ENCODE results near the gene MLX. TPM values are rescaled to one million over a fixed set of nuclear protein-coding genes. Genes with fewer than 3 reads are reported as not detected.
"Not testable (repeated sequence)": the region's sequence is repeated elsewhere in the genome, so short reads cannot be mapped to it uniquely, and the experiment has no call there.

MLX gene
- total and polyA plus RNA-seq, 7 donors: 24.7 to 129 (median 50.5) TPM

DNA sequence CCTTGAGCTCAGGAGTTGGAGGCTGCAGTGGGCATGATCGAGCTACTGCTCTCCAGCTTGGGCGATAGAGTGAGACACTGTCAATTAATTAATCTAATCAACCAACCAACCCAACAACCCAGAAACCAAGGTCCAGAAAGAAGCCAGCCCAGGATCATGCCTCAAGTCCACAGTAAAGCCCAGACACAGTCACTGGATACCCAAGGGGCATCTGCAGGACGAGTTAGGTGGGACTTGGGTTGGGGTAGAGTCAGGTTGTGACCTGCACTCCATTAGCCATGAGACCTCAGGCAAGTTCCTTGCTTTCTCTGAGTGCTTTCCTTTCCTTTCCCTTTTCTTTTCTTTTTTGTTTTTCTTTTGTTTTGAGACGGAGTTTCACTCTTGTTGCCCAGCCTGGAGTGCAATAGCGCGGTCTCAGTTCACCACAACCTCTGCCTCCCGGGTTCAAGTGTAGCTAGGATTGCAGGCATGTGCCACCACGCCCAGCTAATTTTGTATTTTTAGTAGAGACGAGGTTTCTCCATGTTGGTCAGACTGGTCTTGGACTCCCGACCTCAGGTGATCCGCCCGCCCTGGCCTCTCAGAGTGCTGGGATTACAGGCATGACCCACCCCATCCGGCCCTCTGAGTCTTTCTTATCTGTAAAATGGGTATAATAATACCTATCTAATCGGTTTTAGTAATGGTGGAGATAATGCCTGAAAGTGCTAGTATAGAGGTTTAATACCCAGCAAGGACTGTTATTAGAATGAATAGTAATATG is 17.7 kb upstream of the MLX start:
- peaks cover 0 to 7% (median 0%) of the 10 kb centered on the region in 4 donors for H3K36me3 ChIP-seq
- peaks cover 0 to 32% (median 21%) of the 10 kb centered on the region in 4 donors for H3K4me1 ChIP-seq
- TF ChIP-seq, protein P1, sequence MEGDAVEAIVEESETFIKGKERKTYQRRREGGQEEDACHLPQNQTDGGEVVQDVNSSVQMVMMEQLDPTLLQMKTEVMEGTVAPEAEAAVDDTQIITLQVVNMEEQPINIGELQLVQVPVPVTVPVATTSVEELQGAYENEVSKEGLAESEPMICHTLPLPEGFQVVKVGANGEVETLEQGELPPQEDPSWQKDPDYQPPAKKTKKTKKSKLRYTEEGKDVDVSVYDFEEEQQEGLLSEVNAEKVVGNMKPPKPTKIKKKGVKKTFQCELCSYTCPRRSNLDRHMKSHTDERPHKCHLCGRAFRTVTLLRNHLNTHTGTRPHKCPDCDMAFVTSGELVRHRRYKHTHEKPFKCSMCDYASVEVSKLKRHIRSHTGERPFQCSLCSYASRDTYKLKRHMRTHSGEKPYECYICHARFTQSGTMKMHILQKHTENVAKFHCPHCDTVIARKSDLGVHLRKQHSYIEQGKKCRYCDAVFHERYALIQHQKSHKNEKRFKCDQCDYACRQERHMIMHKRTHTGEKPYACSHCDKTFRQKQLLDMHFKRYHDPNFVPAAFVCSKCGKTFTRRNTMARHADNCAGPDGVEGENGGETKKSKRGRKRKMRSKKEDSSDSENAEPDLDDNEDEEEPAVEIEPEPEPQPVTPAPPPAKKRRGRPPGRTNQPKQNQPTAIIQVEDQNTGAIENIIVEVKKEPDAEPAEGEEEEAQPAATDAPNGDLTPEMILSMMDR (IDR thresholded peaks at IDR 0.05): no peak
- TF ChIP-seq POLR2A (IDR thresholded peaks at IDR 0.05) (no peak), POLR2AphosphoS5 (IDR thresholded peaks at IDR 0.05) (no peak), EP300 (IDR thresholded peaks at IDR 0.05) (no peak)
- intact Hi-C loops (cut with DNase I): no loop called here
- no peak overlapping the region for H3K4me3 ChIP-seq
- WGBS, 2 donors: 48 to 83% methylated on average over 14 of the region's 14 CpGs
- H3K27me3 ChIP-seq: peaks cover 0 to 7% (median 0%) of the 10 kb centered on the region in 3 donors
- H3K27ac ChIP-seq: no peak overlapping the region
- no peak for DNase-seq
- no peaks in the 10 kb centered on the region for H3K9me3 ChIP-seq

DNA sequence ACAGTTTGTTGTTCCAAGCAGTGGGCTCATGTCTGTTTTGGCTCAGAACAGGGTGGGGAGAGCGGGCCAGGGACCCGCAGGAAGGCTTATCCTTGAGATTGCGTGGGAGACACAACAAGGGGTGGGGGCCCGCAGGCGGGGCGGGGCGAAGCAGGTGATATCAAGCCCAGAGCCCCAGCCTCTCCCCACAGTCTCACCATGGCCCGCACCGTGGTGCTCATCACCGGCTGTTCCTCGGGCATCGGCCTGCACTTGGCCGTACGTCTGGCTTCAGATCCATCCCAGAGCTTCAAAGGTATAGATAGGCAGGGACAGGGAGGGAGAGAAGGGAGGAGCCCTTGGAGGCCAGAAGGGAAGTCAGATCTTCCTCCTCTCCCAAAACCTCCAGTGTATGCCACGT is 14.2 kb upstream of the MLX start, which contains the start of gene HSD17B1:
TSS of gene HSD17B1 (plus strand) at position 188 of the 400 bp plus-strand sequence. CDS start at position 199, 11 bp downstream.
- Histone ChIP-seq H3K27ac (peak within 1 kb of the TSS in 2 of 4 donors; percentile 84 to 87), H3K4me3 (peak within 1 kb of the TSS in 3 of 4 donors; percentile 75 to 81 (median 77)), H3K4me1 (peaks cover 0 to 43% (median 34%) of the 10 kb centered on the region in 4 donors)
- H3K36me3 ChIP-seq; H3K9me3 ChIP-seq; intact Hi-C loops (cut with DNase I); DNase-seq; H3K27me3 ChIP-seq: not testable (repeated sequence)
- 90 to 93% methylated on average over 15 of the region's 15 CpGs for WGBS, 2 donors

DNA sequence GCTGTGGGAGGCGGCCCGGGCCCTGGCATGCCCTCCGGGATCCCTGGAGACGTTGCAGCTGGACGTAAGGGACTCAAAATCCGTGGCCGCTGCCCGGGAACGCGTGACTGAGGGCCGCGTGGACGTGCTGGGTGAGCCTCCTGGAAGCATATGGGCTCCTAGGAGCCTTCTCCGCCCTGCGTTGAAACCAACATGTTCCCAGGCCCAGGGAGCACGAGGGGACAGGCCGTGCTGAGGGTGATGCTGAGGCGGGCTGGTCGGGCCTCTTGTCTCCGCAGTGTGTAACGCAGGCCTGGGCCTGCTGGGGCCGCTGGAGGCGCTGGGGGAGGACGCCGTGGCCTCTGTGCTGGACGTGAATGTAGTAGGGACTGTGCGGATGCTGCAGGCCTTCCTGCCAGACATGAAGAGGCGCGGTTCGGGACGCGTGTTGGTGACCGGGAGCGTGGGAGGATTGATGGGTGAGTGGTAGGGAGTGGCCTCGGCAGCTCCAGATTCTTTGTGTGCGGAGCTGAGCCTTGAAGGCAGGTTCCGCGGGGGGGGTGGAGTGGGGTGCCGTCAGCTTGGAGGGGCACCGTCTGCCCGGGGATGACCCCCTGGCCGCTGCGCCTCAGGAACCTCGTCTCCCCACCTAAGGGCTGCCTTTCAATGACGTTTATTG is 13.6 kb upstream of the MLX start:
- TF ChIP-seq EP300 (IDR thresholded peaks at IDR 0.05): no peak
- TF ChIP-seq POLR2A (IDR thresholded peaks at IDR 0.05): no peak
- H3K4me3 ChIP-seq: peak overlapping the region in 3 of 4 donors; percentile 75 to 81 (median 77)
- H3K9me3 ChIP-seq: no peaks in the 10 kb centered on the region
- H3K4me1 ChIP-seq: peaks cover 0 to 37% (median 30%) of the 10 kb centered on the region in 4 donors
- H3K36me3 ChIP-seq: peaks cover 0 to 5% (median 0%) of the 10 kb centered on the region in 4 donors
- peaks cover 0 to 3% (median 0%) of the 10 kb centered on the region in 3 donors for H3K27me3 ChIP-seq
- no peak for DNase-seq
- WGBS, 2 donors: 88 to 90% methylated on average over 45 of the region's 45 CpGs
- intact Hi-C loops (cut with DNase I): no loop called here
- H3K27ac ChIP-seq: peak overlapping the region in 2 of 4 donors; percentile 84 to 87

DNA sequence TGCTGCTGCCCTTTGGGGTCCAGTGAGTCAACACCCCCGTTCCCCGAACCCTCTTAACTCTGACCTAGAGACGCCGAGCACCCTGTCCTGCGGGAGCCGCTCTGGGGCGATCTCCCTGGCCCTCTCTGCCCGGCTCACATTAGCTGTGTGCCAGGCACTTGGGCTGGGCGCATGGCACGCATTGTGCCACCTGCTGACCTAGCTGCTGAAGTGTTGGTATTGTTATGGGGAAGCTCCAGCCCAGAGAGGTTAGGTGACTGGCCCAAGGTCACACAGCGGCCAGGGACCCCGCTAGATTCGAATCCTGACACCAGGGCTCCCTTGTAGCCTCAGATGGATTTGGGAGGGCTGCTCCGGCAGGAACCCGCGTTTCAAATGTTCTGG is 13.0 kb upstream of the MLX start:
- Histone ChIP-seq H3K4me3 (peak overlapping the region; percentile 65 to 81 (median 76)), H3K36me3 (peaks cover 0 to 5% (median 0%) of the 10 kb centered on the region in 4 donors), H3K4me1 (peaks cover 0 to 31% (median 28%) of the 10 kb centered on the region in 4 donors), H3K27me3 (no peaks in the 10 kb centered on the region), H3K9me3 (no peaks in the 10 kb centered on the region), H3K27ac (peak overlapping the region; percentile 84 to 87 (median 84))
- DNase-seq: no peak
- intact Hi-C loops (cut with DNase I): no loop called here
- WGBS, 2 donors: 41 to 61% methylated on average over 16 of the region's 16 CpGs
- TF ChIP-seq EP300 (IDR thresholded peaks at IDR 0.05): no peak
- TF ChIP-seq, protein P1 (IDR thresholded peaks at IDR 0.05): no peak

DNA sequence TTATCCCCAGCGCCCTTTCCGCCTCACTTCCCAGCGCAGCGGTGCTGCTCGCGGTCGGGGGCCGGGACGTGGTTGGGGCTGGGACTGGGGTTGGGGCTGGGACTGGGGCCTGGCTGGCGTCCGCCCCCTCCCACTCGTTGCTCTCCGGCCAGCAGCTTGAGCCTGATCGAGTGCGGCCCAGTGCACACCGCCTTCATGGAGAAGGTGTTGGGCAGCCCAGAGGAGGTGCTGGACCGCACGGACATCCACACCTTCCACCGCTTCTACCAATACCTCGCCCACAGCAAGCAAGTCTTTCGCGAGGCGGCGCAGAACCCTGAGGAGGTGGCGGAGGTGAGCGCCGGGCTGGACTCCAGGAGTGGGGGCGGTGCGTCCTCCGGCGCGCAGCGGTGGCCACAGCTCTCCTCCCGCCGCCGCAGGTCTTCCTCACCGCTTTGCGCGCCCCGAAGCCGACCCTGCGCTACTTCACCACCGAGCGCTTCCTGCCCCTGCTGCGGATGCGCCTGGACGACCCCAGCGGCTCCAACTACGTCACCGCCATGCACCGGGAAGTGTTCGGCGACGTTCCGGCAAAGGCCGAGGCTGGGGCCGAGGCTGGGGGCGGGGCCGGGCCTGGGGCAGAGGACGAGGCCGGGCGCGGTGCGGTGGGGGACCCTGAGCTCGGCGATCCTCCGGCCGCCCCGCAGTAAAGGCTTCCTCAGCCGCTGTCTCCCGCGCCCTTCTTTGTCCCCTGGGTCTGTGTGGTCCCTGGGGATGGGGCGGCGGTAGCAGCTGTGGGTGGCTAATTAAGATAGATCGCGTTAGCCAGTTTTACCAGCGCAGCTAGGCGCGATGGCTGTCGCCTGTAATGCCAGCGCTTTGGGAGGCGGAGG is 12.4 kb upstream of the MLX start:
- intact Hi-C loops (cut with DNase I): no loop called here
- Histone ChIP-seq H3K4me3 (peak overlapping the region; percentile 65 to 81 (median 76)), H3K36me3 (peaks cover 0 to 5% (median 0%) of the 10 kb centered on the region in 4 donors), H3K27ac (peak overlapping the region; percentile 84 to 87 (median 84)), H3K27me3 (no peaks in the 10 kb centered on the region), H3K4me1 (peaks cover 0 to 30% (median 28%) of the 10 kb centered on the region in 4 donors), H3K9me3 (no peaks in the 10 kb centered on the region)
- no peak for TF ChIP-seq EP300 (IDR thresholded peaks at IDR 0.05)
- TF ChIP-seq POLR2A (IDR thresholded peaks at IDR 0.05): peak; percentile 75 to 80
- peak; percentile 74 to 93 (median 90) for TF ChIP-seq POLR2AphosphoS5 (IDR thresholded peaks at IDR 0.05)
- TF ChIP-seq, protein P1 (IDR thresholded peaks at IDR 0.05): no peak
- 1% methylated on average over 82 of the region's 82 CpGs for WGBS, 2 donors
- DNase-seq: peak; percentile 95
